ENCODE data around the gene ARFGAP1.
A peak's percentile ranks its signal among the peaks of the same experiment; 100 is the strongest.

Gene ARFGAP1

GRCh38 chr20:63255931-63256704 lies 16.5 kb upstream of the ARFGAP1 start:
- POLR2A ChIA-PET, result no interaction called here
- CTCF ChIA-PET, result interaction anchor here (1.3 kb wide), 1 partner anchor 32 kb away, joined by 4 read pairs; no protein-coding TSS in a partner anchor
- TF ChIP-seq NFRKB (IDR thresholded peaks at IDR 0.05), result no peak
- TF ChIP-seq SP1 (IDR thresholded peaks at IDR 0.05), result no peak
- no peak for TF ChIP-seq ELF4 (IDR thresholded peaks at IDR 0.05)
- TF ChIP-seq L3MBTL2 (conservative IDR thresholded peaks at IDR 0.05), result no peak
- no peak for TF ChIP-seq FOXM1 (IDR thresholded peaks at IDR 0.05; ENCODE audit: borderline replicate concordance)
- TF ChIP-seq CTBP1 (IDR thresholded peaks at IDR 0.05; ENCODE audit: borderline replicate concordance), result no peak
- TF ChIP-seq SUZ12 (IDR thresholded peaks at IDR 0.05), result no peak
- TF ChIP-seq ZNF384 (IDR thresholded peaks at IDR 0.05), result no peak
- TF ChIP-seq LEF1 (IDR thresholded peaks at IDR 0.05; ENCODE audit: borderline replicate concordance), result no peak
- TF ChIP-seq BHLHE40 (IDR thresholded peaks at IDR 0.05; ENCODE audit: borderline replicate concordance), result no peak
- TF ChIP-seq TARDBP (IDR thresholded peaks at IDR 0.05), result no peak
- TF ChIP-seq FOXA1 (IDR thresholded peaks at IDR 0.05), result no peak
- TF ChIP-seq ARNT (IDR thresholded peaks at IDR 0.05), result no peak
- no peak for TF ChIP-seq FOXK2 (IDR thresholded peaks at IDR 0.05)
- no peak for TF ChIP-seq HDGF (IDR thresholded peaks at IDR 0.05; ENCODE audit: borderline replicate concordance)
- TF ChIP-seq PKNOX1 (IDR thresholded peaks at IDR 0.05), result no peak
- no peak for DNase-seq (ENCODE audit: extremely low spot score)

- TF ChIP-seq PKNOX1 (IDR thresholded peaks at IDR 0.05) (0 out of 2 replicates have a peak, but pooled peaks have one; percentile 34), SP1 (IDR thresholded peaks at IDR 0.05) (no peak)
- ChIA-PET POLR2A (no interaction called here), CTCF (no interaction called here)
- no peak for DNase-seq (ENCODE audit: extremely low spot score)
These were observed 15.7 kb upstream of the ARFGAP1 start for GRCh38 chr20:63256954-63257353.

- CTCF ChIA-PET, result no interaction called here
- TF ChIP-seq HDGF (IDR thresholded peaks at IDR 0.05; ENCODE audit: borderline replicate concordance) (no peak), L3MBTL2 (conservative IDR thresholded peaks at IDR 0.05) (no peak), TARDBP (IDR thresholded peaks at IDR 0.05) (no peak), BHLHE40 (IDR thresholded peaks at IDR 0.05; ENCODE audit: borderline replicate concordance) (no peak), FOXA1 (IDR thresholded peaks at IDR 0.05) (no peak), NFRKB (IDR thresholded peaks at IDR 0.05) (no peak), ELF4 (IDR thresholded peaks at IDR 0.05) (no peak), FOXM1 (IDR thresholded peaks at IDR 0.05; ENCODE audit: borderline replicate concordance) (no peak), LEF1 (IDR thresholded peaks at IDR 0.05; ENCODE audit: borderline replicate concordance) (no peak), SUZ12 (IDR thresholded peaks at IDR 0.05) (no peak), FOXK2 (IDR thresholded peaks at IDR 0.05) (no peak), PKNOX1 (IDR thresholded peaks at IDR 0.05) (no peak), SP1 (IDR thresholded peaks at IDR 0.05) (no peak)
- DNase-seq (ENCODE audit: extremely low spot score), result no peak
- POLR2A ChIA-PET, result no interaction called here
These were observed 15.0 kb upstream of the ARFGAP1 start for GRCh38 chr20:63257629-63258028.

- ChIA-PET CTCF (interaction anchor here (1.0 kb wide), 1 partner anchor 24 kb away, joined by 3 read pairs; no protein-coding TSS in a partner anchor), POLR2A (no interaction called here)
- TF ChIP-seq NFRKB (IDR thresholded peaks at IDR 0.05) (no peak), FOXM1 (IDR thresholded peaks at IDR 0.05; ENCODE audit: borderline replicate concordance) (no peak), SP1 (IDR thresholded peaks at IDR 0.05) (no peak), SUZ12 (IDR thresholded peaks at IDR 0.05) (no peak), L3MBTL2 (conservative IDR thresholded peaks at IDR 0.05) (no peak), CTBP1 (IDR thresholded peaks at IDR 0.05; ENCODE audit: borderline replicate concordance) (no peak), ARNT (IDR thresholded peaks at IDR 0.05) (no peak), PKNOX1 (IDR thresholded peaks at IDR 0.05) (no peak), FOXA1 (IDR thresholded peaks at IDR 0.05) (no peak), TARDBP (IDR thresholded peaks at IDR 0.05) (no peak), ELF4 (IDR thresholded peaks at IDR 0.05) (no peak), ZNF384 (IDR thresholded peaks at IDR 0.05) (no peak), HDGF (IDR thresholded peaks at IDR 0.05; ENCODE audit: borderline replicate concordance) (no peak), FOXK2 (IDR thresholded peaks at IDR 0.05) (no peak), BHLHE40 (IDR thresholded peaks at IDR 0.05; ENCODE audit: borderline replicate concordance) (no peak), LEF1 (IDR thresholded peaks at IDR 0.05; ENCODE audit: borderline replicate concordance) (no peak)
- no peak for DNase-seq (ENCODE audit: extremely low spot score)
These were observed 13.8 kb upstream of the ARFGAP1 start for GRCh38 chr20:63258781-63259180.

GRCh38 chr20:63259734-63260460 lies 12.7 kb upstream of the ARFGAP1 start:
- CTCF ChIA-PET, result interaction anchor here (1.0 kb wide), 1 partner anchor 25 kb away, joined by 3 read pairs; no protein-coding TSS in a partner anchor
- POLR2A ChIA-PET, result no interaction called here
- TF ChIP-seq SP1 (IDR thresholded peaks at IDR 0.05) (no peak), SUZ12 (IDR thresholded peaks at IDR 0.05) (no peak), NFRKB (IDR thresholded peaks at IDR 0.05) (no peak), ELF4 (IDR thresholded peaks at IDR 0.05) (no peak), FOXM1 (IDR thresholded peaks at IDR 0.05; ENCODE audit: borderline replicate concordance) (no peak), PKNOX1 (IDR thresholded peaks at IDR 0.05) (no peak), LEF1 (IDR thresholded peaks at IDR 0.05; ENCODE audit: borderline replicate concordance) (no peak), BHLHE40 (IDR thresholded peaks at IDR 0.05; ENCODE audit: borderline replicate concordance) (no peak), FOXA1 (IDR thresholded peaks at IDR 0.05) (no peak), ZNF384 (IDR thresholded peaks at IDR 0.05) (no peak), HDGF (IDR thresholded peaks at IDR 0.05; ENCODE audit: borderline replicate concordance) (no peak), CTBP1 (IDR thresholded peaks at IDR 0.05; ENCODE audit: borderline replicate concordance) (no peak), L3MBTL2 (conservative IDR thresholded peaks at IDR 0.05) (no peak), TARDBP (IDR thresholded peaks at IDR 0.05) (no peak), FOXK2 (IDR thresholded peaks at IDR 0.05) (no peak), ARNT (IDR thresholded peaks at IDR 0.05) (no peak)
- DNase-seq (ENCODE audit: extremely low spot score), result no peak
